BJ (cell line): ENCODE measurements around the gene PPP1R1C. TPM values are rescaled to one million over a fixed set of nuclear protein-coding genes. Genes with fewer than 3 reads are reported as not detected.

Experiments used
- CTCF ChIA-PET: fragments of 350-600 bp; formaldehyde crosslinking; extraction: SDS; loops from one replicate; lab custom pipeline; 2021; ENCODE audit warnings: antibody characterized with exemption, inconsistent platforms; lab: Yijun Ruan, JAX
- POLR2A ChIA-PET: fragments of 300-600 bp; sonication (Branson Sonifier 250); formaldehyde crosslinking; extraction: SDS; loops from one replicate; lab custom pipeline; 2021; ENCODE audit warnings: antibody characterized with exemption; lab: Charles Lee
- DNase-seq: peaks from one replicate; pipeline ENCODE4 v3.0.0-alpha.2; 2011; ENCODE audit warnings: low read depth
- H3K27me3 ChIP-seq: 2 replicates; pipeline ENCODE4 v1.6.0; 2011; ENCODE audit warnings: low read length; ENCODE audit not compliant: control insufficient read depth, insufficient read depth
- H3K36me3 ChIP-seq: 2 replicates; pipeline ENCODE4 v1.5.1; 2011; ENCODE audit warnings: low read length; ENCODE audit not compliant: control insufficient read depth, insufficient read depth
- H3K4me3 ChIP-seq: 2 replicates; pipeline ENCODE4 v1.5.1; 2011; ENCODE audit warnings: low read depth, mild to moderate bottlenecking, control low read depth, low read length
- CTCF ChIP-seq: IDR thresholded peaks from 2 replicates; pipeline ENCODE4 v1.5.1; 2011; ENCODE audit warnings: low read depth, mild to moderate bottlenecking, control low read depth, inconsistent platforms, low read length, moderate library complexity; ENCODE audit not compliant: insufficient read depth
- polyA plus RNA-seq: library from polyadenylated mRNA; depleted of rRNA; stranded (reverse); fragments of >200 nt; gene quantifications from 2 replicates; pipeline ENCODE4 v1.2.3, GENCODE V29; 2011

The PPP1R1C gene
- polyA plus RNA-seq, 1 experiment, result 0.21 TPM

GRCh38 chr2:182031956-182032355, 46.3 kb downstream of the PPP1R1C start:
- CTCF ChIA-PET, result no interaction called here
- no peak overlapping the region for H3K4me3 ChIP-seq
- DNase-seq, result no peak
- no peaks in the 10 kb centered on the region for H3K27me3 ChIP-seq
- POLR2A ChIA-PET, result no interaction called here
- H3K36me3 ChIP-seq, result no peaks in the 10 kb centered on the region
- TF ChIP-seq CTCF, result no peak

- ChIA-PET POLR2A (no interaction called here), CTCF (no interaction called here)
- DNase-seq, result no peak
- TF ChIP-seq CTCF, result no peak
- Histone ChIP-seq H3K36me3 (no peaks in the 10 kb centered on the region), H3K27me3 (no peaks in the 10 kb centered on the region), H3K4me3 (no peak overlapping the region)
Observed at GRCh38 chr2:182033449-182033848, 47.8 kb downstream of the PPP1R1C start.

- Histone ChIP-seq H3K4me3 (no peak overlapping the region), H3K36me3 (no peaks in the 10 kb centered on the region), H3K27me3 (no peaks in the 10 kb centered on the region)
- no peak for DNase-seq
- CTCF ChIA-PET, result interaction anchor here (1.5 to 1.7 kb wide), 2 partner anchors 20 to 39 kb away, joined by 5 to 6 read pairs; no protein-coding TSS in a partner anchor
- POLR2A ChIA-PET, result no interaction called here
- no peak for TF ChIP-seq CTCF
Observed at GRCh38 chr2:182038576-182038975, 52.9 kb downstream of the PPP1R1C start.

GRCh38 chr2:182043021-182043420, 57.4 kb downstream of the PPP1R1C start:
- Histone ChIP-seq H3K36me3 (no peaks in the 10 kb centered on the region), H3K4me3 (no peak overlapping the region), H3K27me3 (no peaks in the 10 kb centered on the region)
- TF ChIP-seq CTCF, result no peak
- POLR2A ChIA-PET, result no interaction called here
- no peak for DNase-seq
- CTCF ChIA-PET, result no interaction called here

- CTCF ChIA-PET, result interaction anchor here (0.7 to 1.1 kb wide), 2 partner anchors 23 to 89 kb away, joined by 3 read pairs; no protein-coding TSS in a partner anchor
- POLR2A ChIA-PET, result no interaction called here
- H3K4me3 ChIP-seq, result no peak overlapping the region
- DNase-seq, result no peak
- no peaks in the 10 kb centered on the region for H3K27me3 ChIP-seq
- no peaks in the 10 kb centered on the region for H3K36me3 ChIP-seq
- no peak for TF ChIP-seq CTCF
Observed at GRCh38 chr2:182043861-182044260, 58.2 kb downstream of the PPP1R1C start.
